RPMI7951 (cell line): ENCODE results near the gene BRMS1. TPM values are rescaled to one million over a fixed set of nuclear protein-coding genes. Genes with fewer than 3 reads are reported as not detected.

ENCODE experiments used
- total RNA-seq: library from RNA; depleted of rRNA; stranded (reverse); fragments of >200 nt; shearing (Covaris generic); gene quantifications from 2 replicates; pipeline ENCODE4 v1.2.3, GENCODE V29; 2014; rRNA removed

The BRMS1 gene
- total RNA-seq, 1 experiment from 2014 or later = 92.6 TPM

Other genes starting within 250 kb of the BRMS1 start
- 9.9 and 11.2 TPM in 2 replicates for gene KLC2, start 87.4 kb downstream of the BRMS1 start, total RNA-seq
- gene RAB1B, start 76.5 kb downstream of the BRMS1 start, total RNA-seq = 146 and 161 TPM in 2 replicates
- gene CNIH2, start 66.9 kb downstream of the BRMS1 start, total RNA-seq = 6.0 and 9.3 TPM in 2 replicates
- 119 and 167 TPM in 2 replicates for gene YIF1A, start 56.0 kb downstream of the BRMS1 start, total RNA-seq
- gene TMEM151A, start 53.2 kb downstream of the BRMS1 start, total RNA-seq = 0.39 TPM in 1 of 2 replicates, not detected in the other
- gene CD248, start 28.1 kb downstream of the BRMS1 start, total RNA-seq = not detected in 2 replicates
- 28.0 and 38.8 TPM in 2 replicates for gene RIN1, start 8.7 kb downstream of the BRMS1 start, total RNA-seq
- 49.3 and 50.5 TPM in 2 replicates for gene B4GAT1, start 2.5 kb upstream of the BRMS1 start, total RNA-seq
- gene SLC29A2, start 26.7 kb upstream of the BRMS1 start, total RNA-seq = 0.39 and 1.4 TPM in 2 replicates
- not detected in 2 replicates for gene NPAS4, start 75.9 kb upstream of the BRMS1 start, total RNA-seq
- 67.6 and 74.4 TPM in 2 replicates for gene MRPL11, start 93.7 kb upstream of the BRMS1 start, total RNA-seq
- 6.6 TPM in 2 replicates for gene PELI3, start 121.8 kb upstream of the BRMS1 start, total RNA-seq
- 36.8 and 46.4 TPM in 2 replicates for gene DPP3, start 135.3 kb upstream of the BRMS1 start, total RNA-seq
- 17.5 and 29.6 TPM in 2 replicates for gene BBS1, start 165.5 kb upstream of the BRMS1 start, total RNA-seq
- gene ZDHHC24, start 200.9 kb upstream of the BRMS1 start, total RNA-seq = 7.2 and 10.9 TPM in 2 replicates
- under 0.01 TPM in 1 of 2 replicates, not detected in the other for gene ACTN3, start 201.8 kb upstream of the BRMS1 start, total RNA-seq
- gene CTSF, start 223.5 kb upstream of the BRMS1 start, total RNA-seq = 26.3 and 27.5 TPM in 2 replicates
- 0.10 and 0.84 TPM in 2 replicates for gene CCDC87, start 248.0 kb upstream of the BRMS1 start, total RNA-seq
- gene CCS, start 248.1 kb upstream of the BRMS1 start, total RNA-seq = 28.5 and 33.3 TPM in 2 replicates